KOPT-K1 (cell line): ENCODE results near the gene TENT5C.

Experiments
- H3K27ac ChIP-seq: fragments of 200-600 bp; sonication (generic); 2 replicates; pipeline ENCODE4 v1.5.1; 2016; ENCODE audit warnings: antibody characterized with exemption, mild to moderate bottlenecking, low read depth, low read length; ENCODE audit not compliant: poor library complexity, severe bottlenecking
- H3K36me3 ChIP-seq: fragments of 200-600 bp; sonication (generic); 2 replicates; pipeline ENCODE4 v1.5.1; 2017; ENCODE audit warnings: antibody characterized with exemption, mild to moderate bottlenecking, low read length, moderate library complexity; ENCODE audit not compliant: insufficient read depth
- H3K9me3 ChIP-seq: fragments of 200-600 bp; sonication (generic); 2 replicates; pipeline ENCODE4 v1.5.1; 2017; ENCODE audit warnings: antibody characterized with exemption, low read length, mild to moderate bottlenecking; ENCODE audit not compliant: insufficient read depth, poor library complexity, severe bottlenecking

TENT5C gene

GRCh38 chr1:117596023-117596720, 9.7 kb upstream of the TENT5C start:
- Histone ChIP-seq H3K27ac (no peak overlapping the region), H3K9me3 (no peaks in the 10 kb centered on the region), H3K36me3 (no peaks in the 10 kb centered on the region)

DNA sequence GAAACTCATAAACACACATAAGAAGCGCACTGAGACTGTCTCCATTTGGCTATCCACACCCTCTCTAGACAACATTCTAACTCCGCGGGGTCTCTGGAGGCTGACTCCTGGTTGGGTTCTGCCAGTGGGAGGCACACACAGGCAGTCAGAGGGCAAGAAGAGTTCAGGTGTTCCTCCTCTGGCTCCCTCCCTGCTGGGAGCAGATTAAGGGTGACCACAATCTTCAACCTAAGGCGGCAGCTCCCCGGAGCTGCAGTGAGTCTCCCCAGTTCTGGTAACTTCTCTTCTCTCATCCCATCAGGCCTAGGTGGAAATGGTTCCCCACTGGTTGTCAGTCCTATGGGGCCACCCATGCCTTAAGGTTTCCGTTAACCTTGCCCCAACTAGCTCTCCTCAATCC, 7.4 kb upstream of the TENT5C start:
- Histone ChIP-seq H3K9me3 (no peaks in the 10 kb centered on the region), H3K36me3 (no peaks in the 10 kb centered on the region), H3K27ac (no peak overlapping the region)

GRCh38 chr1:117599286-117600221, 6.3 kb upstream of the TENT5C start:
- Histone ChIP-seq H3K9me3 (no peaks in the 10 kb centered on the region), H3K27ac (no peak overlapping the region), H3K36me3 (no peaks in the 10 kb centered on the region)

DNA sequence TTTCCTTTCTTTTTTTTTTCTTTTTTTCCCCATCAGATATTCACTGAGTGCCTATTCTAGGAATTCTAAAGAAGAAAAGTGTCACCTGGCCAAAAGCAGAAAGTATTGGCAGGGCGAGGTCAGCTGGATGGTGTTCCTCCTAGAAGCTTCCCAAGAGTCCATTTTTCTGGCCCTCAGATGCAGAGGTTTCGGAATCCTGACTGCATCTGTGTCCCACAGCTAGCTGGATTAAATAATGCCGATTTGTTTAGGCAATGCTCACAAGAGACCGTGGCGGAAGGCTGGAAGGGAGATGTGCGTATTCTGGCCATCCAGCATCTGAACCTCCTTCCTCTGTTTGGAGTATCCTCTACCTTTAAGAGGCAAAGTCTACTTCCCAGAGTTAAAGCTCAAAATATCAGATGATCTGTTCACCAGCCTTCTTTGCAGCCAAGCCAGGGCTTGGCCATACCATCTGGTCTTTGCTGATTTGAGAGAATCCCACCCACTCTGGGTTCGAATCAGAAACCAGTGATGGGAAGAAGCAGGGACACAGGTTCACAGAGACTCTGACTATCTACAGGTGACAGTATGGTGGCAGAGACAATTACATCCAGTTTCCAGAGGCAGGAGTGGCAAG, 5.4 kb upstream of the TENT5C start:
- no peaks in the 10 kb centered on the region for H3K36me3 ChIP-seq
- H3K9me3 ChIP-seq = no peaks in the 10 kb centered on the region
- no peak overlapping the region for H3K27ac ChIP-seq

- Histone ChIP-seq H3K36me3 (no peaks in the 10 kb centered on the region), H3K27ac (no peak overlapping the region), H3K9me3 (no peaks in the 10 kb centered on the region)
Measured at GRCh38 chr1:117600966-117601365, 4.9 kb upstream of the TENT5C start.

DNA sequence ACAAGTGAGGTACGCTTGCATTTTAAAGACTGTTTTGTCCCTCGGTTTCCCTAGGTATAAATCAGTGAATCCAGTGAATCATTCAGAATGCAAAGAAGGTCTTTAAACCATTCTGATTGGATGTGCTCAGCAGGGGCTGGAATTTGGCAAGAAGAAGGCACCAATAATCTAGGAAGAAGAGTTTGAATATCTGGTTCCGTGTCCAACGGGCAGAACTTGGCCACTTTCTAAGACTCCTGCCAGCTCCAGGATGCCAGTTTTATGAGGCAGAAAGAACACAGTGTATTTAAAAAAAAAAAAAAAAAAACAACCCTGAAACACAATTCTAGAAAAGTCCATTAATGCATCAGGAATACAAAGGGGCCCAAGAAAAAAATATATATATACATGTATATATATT, 3.0 kb upstream of the TENT5C start:
- no peaks in the 10 kb centered on the region for H3K36me3 ChIP-seq
- H3K9me3 ChIP-seq = no peaks in the 10 kb centered on the region
- no peak overlapping the region for H3K27ac ChIP-seq

GRCh38 chr1:117605164-117605773, 579 bp upstream of the TENT5C start:
- Histone ChIP-seq H3K9me3 (no peaks in the 10 kb centered on the region), H3K36me3 (no peaks in the 10 kb centered on the region), H3K27ac (no peak overlapping the region)

- Histone ChIP-seq H3K9me3 (no peaks in the 10 kb centered on the region), H3K36me3 (no peaks in the 10 kb centered on the region), H3K27ac (no peak overlapping the region)
Measured at GRCh38 chr1:117606649-117607430, 992 bp downstream of the TENT5C start.

- Histone ChIP-seq H3K27ac (no peak overlapping the region), H3K36me3 (no peaks in the 10 kb centered on the region)
Measured at GRCh38 chr1:117607471-117607870, 1.6 kb downstream of the TENT5C start.

DNA sequence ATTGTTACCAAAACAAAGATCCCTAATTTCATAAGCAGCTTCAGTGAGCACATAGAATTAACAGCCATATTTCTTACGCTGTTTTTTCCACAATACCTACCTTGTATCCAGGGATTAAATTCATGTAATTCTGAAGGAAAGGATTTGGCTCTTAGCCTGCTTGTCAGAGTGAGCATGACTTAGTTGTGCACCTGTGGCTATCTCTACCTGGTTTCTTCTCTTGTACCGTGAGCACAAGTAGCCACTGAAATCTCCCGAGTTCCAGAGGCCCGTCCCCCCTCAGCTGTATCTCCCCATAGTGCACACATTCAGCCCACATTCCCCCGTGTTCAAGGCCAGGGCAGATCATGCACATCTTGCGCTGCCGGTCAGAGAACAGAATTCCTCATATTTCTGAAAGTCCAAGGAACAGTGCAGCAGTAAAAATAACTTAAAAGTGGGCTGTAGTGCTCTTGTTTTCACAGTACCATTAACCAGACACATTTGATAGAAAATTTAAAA, 2.3 kb downstream of the TENT5C start:
- no peaks in the 10 kb centered on the region for H3K36me3 ChIP-seq
- no peak overlapping the region for H3K27ac ChIP-seq

More at GRCh38 chr1:117607471-117607870, 1.6 kb downstream of the TENT5C start:
- H3K9me3 ChIP-seq = no peaks in the 10 kb centered on the region

DNA sequence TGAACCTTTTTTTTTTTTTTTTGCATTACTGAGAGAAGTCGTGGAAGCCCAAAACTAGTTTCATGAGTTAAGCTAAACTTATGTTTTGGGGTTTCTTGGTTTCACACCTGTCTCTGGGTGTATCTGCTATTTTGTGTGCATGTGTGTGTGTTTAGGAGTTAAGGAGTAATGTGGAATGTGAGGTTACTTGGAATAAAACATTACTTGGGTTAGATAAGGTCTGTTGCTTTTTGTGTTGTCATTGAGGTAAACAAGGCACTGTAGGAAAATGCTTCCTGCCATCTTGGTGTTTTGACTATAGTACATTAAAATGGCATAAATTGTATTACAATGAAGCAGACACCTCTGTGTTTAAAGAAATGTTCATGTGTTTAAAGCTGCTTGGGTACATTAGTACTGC, 2.9 kb downstream of the TENT5C start:
- H3K9me3 ChIP-seq = no peaks in the 10 kb centered on the region
- no peak overlapping the region for H3K27ac ChIP-seq
- H3K36me3 ChIP-seq = no peaks in the 10 kb centered on the region

More for the DNA sequence above, 2.3 kb downstream of the TENT5C start:
- H3K9me3 ChIP-seq = no peaks in the 10 kb centered on the region

DNA sequence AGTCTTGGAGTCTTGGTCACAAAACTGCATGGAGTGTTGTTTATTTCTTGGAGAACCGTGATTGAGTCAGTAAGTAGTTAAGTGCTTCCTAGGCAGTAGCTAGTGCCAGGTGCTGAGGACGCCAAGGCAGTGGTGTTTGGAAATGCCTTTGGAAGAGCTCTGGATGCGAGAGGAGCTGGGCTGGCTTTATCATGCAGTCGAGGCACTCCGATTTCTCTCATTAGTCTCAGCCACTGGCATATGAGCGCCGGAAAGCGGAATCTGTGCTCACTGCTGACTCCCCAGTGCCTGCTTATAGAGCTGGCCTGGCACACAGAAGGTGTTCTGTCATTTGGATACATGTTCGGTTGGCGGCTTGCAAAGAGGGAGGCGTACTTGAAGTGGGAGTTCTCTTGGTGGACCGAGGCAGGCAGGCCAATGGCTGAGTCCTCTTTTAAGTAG, 3.6 kb downstream of the TENT5C start:
- Histone ChIP-seq H3K36me3 (no peaks in the 10 kb centered on the region), H3K27ac (no peak overlapping the region), H3K9me3 (no peaks in the 10 kb centered on the region)

- no peaks in the 10 kb centered on the region for H3K36me3 ChIP-seq
- no peak overlapping the region for H3K27ac ChIP-seq
- no peaks in the 10 kb centered on the region for H3K9me3 ChIP-seq
Measured at GRCh38 chr1:117610036-117610435, 4.2 kb downstream of the TENT5C start.

DNA sequence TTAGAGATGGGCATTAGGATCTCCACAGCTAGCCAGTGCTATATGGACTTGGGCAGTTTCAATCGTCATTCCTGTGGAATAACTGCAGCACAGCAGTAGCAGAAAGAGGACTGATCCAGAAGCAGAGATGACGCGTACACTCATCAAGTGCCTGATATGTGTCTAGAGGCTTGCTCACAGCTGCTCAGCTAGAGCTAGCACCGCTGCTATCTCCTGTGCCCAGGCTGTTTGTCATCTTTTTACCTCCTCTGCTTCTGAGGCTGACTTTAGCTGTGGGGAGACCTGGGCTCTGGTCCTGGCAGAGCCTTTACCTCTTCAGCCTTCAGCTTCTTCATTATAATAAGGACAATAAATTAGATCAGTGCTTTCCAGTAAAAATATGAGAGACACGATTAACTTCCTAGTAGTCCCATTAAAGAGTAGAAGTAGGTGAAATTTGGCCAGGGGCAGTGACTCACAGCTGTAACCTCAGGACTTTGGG, 5.3 kb downstream of the TENT5C start:
- H3K36me3 ChIP-seq = no peaks in the 10 kb centered on the region
- H3K9me3 ChIP-seq = no peaks in the 10 kb centered on the region
- H3K27ac ChIP-seq = no peak overlapping the region
